Cardiac muscle cell (in vitro differentiated cells and primary cell): ENCODE data around the gene ALKBH3. TPM values are rescaled to one million over a fixed set of nuclear protein-coding genes. Genes with fewer than 3 reads are reported as not detected.

Experiments
- DNase-seq, 2 donors: peaks; one replicate each; pipeline versions ENCODE4 v3.0.0 to v3.0.0-alpha.2; 2010 to 2017; ENCODE audit warnings: low read depth in 1 of 2, low spot score in 1 of 2
- H3K27ac ChIP-seq: fragments of 200-600 bp; sonication (generic); 2 replicates; pipeline ENCODE4 v1.5.1; 2016
- H3K27me3 ChIP-seq: fragments of 200-600 bp; sonication (generic); 2 replicates; pipeline ENCODE4 v1.6.0; 2016; ENCODE audit warnings: control low read depth
- H3K36me3 ChIP-seq: fragments of 200-600 bp; sonication (generic); 2 replicates; pipeline ENCODE4 v1.5.1; 2016; ENCODE audit warnings: control low read depth
- H3K4me1 ChIP-seq: fragments of 200-600 bp; sonication (generic); 2 replicates; pipeline ENCODE4 v1.8.1; 2017; ENCODE audit warnings: low read depth, mild to moderate bottlenecking, mixed run types
- H3K4me3 ChIP-seq: fragments of 200-600 bp; sonication (generic); 2 replicates; pipeline ENCODE4 v1.5.1; 2016; ENCODE audit warnings: mild to moderate bottlenecking
- H3K9me3 ChIP-seq: fragments of 200-600 bp; sonication (generic); 2 replicates; pipeline ENCODE4 v1.5.1; 2017; ENCODE audit warnings: low read depth, mild to moderate bottlenecking, control low read depth
- CTCF ChIP-seq: IDR thresholded peaks from 2 replicates; pipeline ENCODE4 v1.5.1; 2012; ENCODE audit warnings: low read depth, mild to moderate bottlenecking, low read length
- polyA plus RNA-seq: library from polyadenylated mRNA; unstranded; fragments of >200 nt; fragmentation: Nextera tagmentation; extraction: Ambion mirVana; gene quantifications from 2 replicates; pipeline ENCODE4 v1.2.1, GENCODE V29; 2016
- total RNA-seq: library from RNA; depleted of rRNA; stranded (reverse); fragments of >200 nt; gene quantifications from 2 replicates; pipeline ENCODE4 v1.2.3, GENCODE V29; 2016

ALKBH3 gene
- total and polyA plus RNA-seq, 2 experiments from 2014 or later = 25.0 to 26.4 TPM

GRCh38 chr11:43879789-43880639 is 617 bp upstream of the ALKBH3 start:
- DNase-seq = no peak
- Histone ChIP-seq H3K36me3 (peaks cover 20% of the 10 kb centered on the region), H3K4me1 (peaks cover 5% of the 10 kb centered on the region), H3K4me3 (peak overlapping the region; percentile 90), H3K27ac (no peak overlapping the region), H3K9me3 (no peaks in the 10 kb centered on the region), H3K27me3 (peaks cover 48% of the 10 kb centered on the region)
- TF ChIP-seq CTCF = no peak

- Histone ChIP-seq H3K4me1 (no peaks in the 10 kb centered on the region), H3K9me3 (no peaks in the 10 kb centered on the region), H3K27ac (no peak overlapping the region), H3K27me3 (no peaks in the 10 kb centered on the region), H3K4me3 (no peak overlapping the region), H3K36me3 (peaks cover 46% of the 10 kb centered on the region)
- TF ChIP-seq CTCF = no peak
- no peak for DNase-seq
Measured at GRCh38 chr11:43892851-43893250, 12.2 kb downstream of the ALKBH3 start.

GRCh38 chr11:43894546-43894945 is 13.9 kb downstream of the ALKBH3 start:
- TF ChIP-seq CTCF = no peak
- H3K4me3 ChIP-seq = no peak overlapping the region
- no peak overlapping the region for H3K27ac ChIP-seq
- DNase-seq = no peak
- H3K9me3 ChIP-seq = no peaks in the 10 kb centered on the region
- no peaks in the 10 kb centered on the region for H3K27me3 ChIP-seq
- peaks cover 45% of the 10 kb centered on the region for H3K36me3 ChIP-seq
- no peaks in the 10 kb centered on the region for H3K4me1 ChIP-seq

- DNase-seq = no peak
- Histone ChIP-seq H3K36me3 (peaks cover 42% of the 10 kb centered on the region), H3K9me3 (no peaks in the 10 kb centered on the region), H3K4me1 (no peaks in the 10 kb centered on the region), H3K27me3 (no peaks in the 10 kb centered on the region), H3K27ac (no peak overlapping the region), H3K4me3 (no peak overlapping the region)
- no peak for TF ChIP-seq CTCF
Measured at GRCh38 chr11:43895601-43896000, 15.0 kb downstream of the ALKBH3 start.

- Histone ChIP-seq H3K4me1 (no peaks in the 10 kb centered on the region), H3K27ac (no peak overlapping the region), H3K9me3 (no peaks in the 10 kb centered on the region), H3K4me3 (no peak overlapping the region), H3K36me3 (peaks cover 36% of the 10 kb centered on the region), H3K27me3 (no peaks in the 10 kb centered on the region)
- no peak for DNase-seq
- TF ChIP-seq CTCF = no peak
Measured at GRCh38 chr11:43898574-43898973, 17.9 kb downstream of the ALKBH3 start.
